H9 (cell line): ENCODE results near the gene ZNRF2. TPM values are rescaled to one million over a fixed set of nuclear protein-coding genes. Genes with fewer than 3 reads are reported as not detected.

ENCODE experiments used
- DNase-seq: peaks from one replicate; pipeline ENCODE4 v3.0.0-alpha.2; 2017
- H2AFZ ChIP-seq: one replicate; pipeline ENCODE4 v1.6.1; 2013; ENCODE audit warnings: mild to moderate bottlenecking, low read length, control low read depth, moderate library complexity
- H2AK5ac ChIP-seq: 2 replicates; pipeline ENCODE4 v1.6.1; 2013; ENCODE audit warnings: low read length, control low read depth, mixed read lengths; ENCODE audit not compliant: insufficient read length
- H2BK120ac ChIP-seq: one replicate; pipeline ENCODE4 v1.6.1; 2013; ENCODE audit warnings: low read depth, mild to moderate bottlenecking, low read length, control low read depth, inconsistent platforms; ENCODE audit not compliant: poor library complexity, severe bottlenecking
- H2BK12ac ChIP-seq: 2 replicates; pipeline ENCODE4 v1.6.1; 2013; ENCODE audit warnings: low read length, control low read depth, mixed read lengths, low read depth; ENCODE audit not compliant: insufficient read length
- H2BK15ac ChIP-seq: 2 replicates; pipeline ENCODE4 v1.6.1; 2013; ENCODE audit warnings: low read depth, low read length, control low read depth
- H2BK20ac ChIP-seq: one replicate; pipeline ENCODE4 v1.6.1; 2013; ENCODE audit warnings: low read depth, mild to moderate bottlenecking, low read length, control low read depth, inconsistent platforms; ENCODE audit not compliant: poor library complexity, severe bottlenecking
- H2BK5ac ChIP-seq: 2 replicates; pipeline ENCODE4 v1.6.1; 2013; ENCODE audit warnings: low read length, control low read depth, mixed read lengths; ENCODE audit not compliant: insufficient read length
- H3K14ac ChIP-seq: 2 replicates; pipeline ENCODE4 v1.6.1; 2013; ENCODE audit warnings: low read length, control low read depth; ENCODE audit not compliant: insufficient read depth
- H3K18ac ChIP-seq: 2 replicates; pipeline ENCODE4 v1.6.1; 2013; ENCODE audit warnings: low read depth, mild to moderate bottlenecking, mixed read lengths, low read length, control low read depth; ENCODE audit not compliant: insufficient read length
- H3K23ac ChIP-seq: 2 replicates; pipeline ENCODE4 v1.6.1; 2013; ENCODE audit warnings: low read length, control low read depth, mixed read lengths, low read depth; ENCODE audit not compliant: insufficient read length
- H3K23me2 ChIP-seq: 2 replicates; pipeline ENCODE4 v1.6.1; 2013; ENCODE audit warnings: low read depth, mild to moderate bottlenecking, mixed read lengths, low read length, control low read depth; ENCODE audit not compliant: insufficient read length, poor library complexity, severe bottlenecking
- H3K27ac ChIP-seq: 2 replicates; pipeline ENCODE4 v1.5.1; 2013; ENCODE audit warnings: low read length, control low read depth, mixed read lengths, low read depth; ENCODE audit not compliant: insufficient read length
- H3K27me3 ChIP-seq: 2 replicates; pipeline ENCODE4 v1.6.1; 2013; ENCODE audit warnings: low read length, control low read depth, inconsistent platforms; ENCODE audit not compliant: insufficient read depth
- H3K4ac ChIP-seq: 2 replicates; pipeline ENCODE4 v1.6.1; 2013; ENCODE audit warnings: low read depth, mild to moderate bottlenecking, control low read depth, inconsistent platforms, low read length, moderate library complexity
- H3K4me1 ChIP-seq: 2 replicates; pipeline ENCODE4 v1.6.1; 2013; ENCODE audit warnings: low read length, control low read depth, inconsistent platforms; ENCODE audit not compliant: insufficient read depth
- H3K4me2 ChIP-seq: 2 replicates; pipeline ENCODE4 v1.6.1; 2013; ENCODE audit warnings: low read length, control low read depth, mixed read lengths; ENCODE audit not compliant: insufficient read length, insufficient read depth
- H3K56ac ChIP-seq: 2 replicates; pipeline ENCODE4 v1.6.1; 2013; ENCODE audit warnings: low read depth, mild to moderate bottlenecking, mixed read lengths, low read length, control low read depth; ENCODE audit not compliant: insufficient read length
- H3K79me1 ChIP-seq: 2 replicates; pipeline ENCODE4 v1.6.1; 2013; ENCODE audit warnings: low read depth, mild to moderate bottlenecking, moderate library complexity, low read length, control low read depth, inconsistent platforms; ENCODE audit not compliant: insufficient read depth, poor library complexity, severe bottlenecking
- H3K79me2 ChIP-seq: 2 replicates; pipeline ENCODE4 v1.6.1; 2013; ENCODE audit warnings: low read length, control low read depth, inconsistent platforms; ENCODE audit not compliant: insufficient read depth
- H3K9ac ChIP-seq: 2 replicates; pipeline ENCODE4 v1.6.1; 2013; ENCODE audit warnings: low read length, control low read depth, mixed read lengths; ENCODE audit not compliant: insufficient read length; ENCODE audit errors: extremely low read depth
- H3K9me3 ChIP-seq: one replicate; pipeline ENCODE4 v1.6.1; 2013; ENCODE audit warnings: low read depth, low read length, inconsistent platforms; ENCODE audit not compliant: control insufficient read depth
- H3T11ph ChIP-seq: one replicate; pipeline ENCODE4 v1.6.1; 2013; ENCODE audit warnings: mild to moderate bottlenecking, low read length, control low read depth, inconsistent platforms
- H4K20me1 ChIP-seq: one replicate; pipeline ENCODE4 v1.6.1; 2013; ENCODE audit not compliant: control insufficient read depth, insufficient read length, insufficient read depth
- H4K5ac ChIP-seq: 2 replicates; pipeline ENCODE4 v1.6.1; 2013; ENCODE audit warnings: low read depth, mild to moderate bottlenecking, mixed read lengths, low read length, control low read depth; ENCODE audit not compliant: insufficient read length
- H4K8ac ChIP-seq: replicated peaks from 2 replicates; pipeline ENCODE4 v1.6.1; 2013; ENCODE audit warnings: low read length, control low read depth, mixed read lengths, low read depth; ENCODE audit not compliant: insufficient read length
- H4K91ac ChIP-seq: 2 replicates; pipeline ENCODE4 v1.6.1; 2013; ENCODE audit warnings: low read depth, mild to moderate bottlenecking, moderate library complexity, mixed read lengths, low read length, control low read depth; ENCODE audit not compliant: insufficient read length
- H3K27ac Mint-ChIP-seq, 3 experiments: 2 replicates in 2 of 3; 3 replicates in 1 of 3; pipeline ENCODE4 v1.8.0; 2020 to 2021; ENCODE audit warnings: mixed read lengths in 3 of 3, mild to moderate bottlenecking in 1 of 3, moderate library complexity in 1 of 3
- H3K27me3 Mint-ChIP-seq: 2 replicates; pipeline ENCODE4 v1.8.0; 2021; ENCODE audit warnings: low read depth, mild to moderate bottlenecking, moderate library complexity, mixed read lengths
- H3K36me3 Mint-ChIP-seq, 3 experiments: 2 replicates in 2 of 3; 3 replicates in 1 of 3; pipeline ENCODE4 v1.8.0; 2020 to 2021; ENCODE audit warnings: low read depth in 3 of 3, mixed read lengths in 3 of 3; ENCODE audit not compliant: insufficient read depth in 1 of 3
- H3K4me1 Mint-ChIP-seq, 2 experiments: 2 replicates each; pipeline ENCODE4 v1.8.0; 2020; ENCODE audit warnings: mixed read lengths in 2 of 2
- H3K4me3 Mint-ChIP-seq, 2 experiments: 2 replicates in 1 of 2; 3 replicates in 1 of 2; pipeline ENCODE4 v1.8.0; 2020 to 2021; ENCODE audit warnings: mild to moderate bottlenecking in 2 of 2, mixed read lengths in 2 of 2, moderate library complexity in 1 of 2
- H3K9me3 Mint-ChIP-seq, 2 experiments: 2 replicates in 1 of 2; 3 replicates in 1 of 2; pipeline ENCODE4 v1.8.0; 2020; ENCODE audit warnings: mild to moderate bottlenecking in 2 of 2, mixed read lengths in 2 of 2, moderate library complexity in 1 of 2
- CTCF ChIP-seq: fragments of 200-600 bp; sonication (generic); conservative IDR thresholded peaks from 3 replicates; pipeline ENCODE4 v1.8.0; 2021; ENCODE audit warnings: antibody characterized with exemption, mild to moderate bottlenecking
- WGBS: extraction: QIAGEN DNeasy Blood & Tissue Kit; methylation state at CpG from one replicate; pipeline ENCODE4 v1.1.7; 2013; ENCODE audit warnings: missing lambda C conversion rate, low lambda C conversion rate, mixed read lengths; ENCODE audit not compliant: insufficient read length; ENCODE audit errors: extremely low coverage; 5-methylcytosine and 5-hydroxymethylcytosine counted together
- total RNA-seq: library from RNA; stranded (reverse); gene quantifications from 2 replicates; pipeline ENCODE4 v1.2.1, GENCODE V29; 2021

The ZNRF2 gene
- total RNA-seq, 1 experiment from 2014 or later, result 16.5 TPM

GRCh38 chr7:30327813-30328212, 43.4 kb downstream of the ZNRF2 start:
- H3K14ac ChIP-seq, result no peak overlapping the region
- H2AFZ ChIP-seq, result no peak overlapping the region
- H3K23me2 ChIP-seq, result no peaks in the 10 kb centered on the region
- DNase-seq, result no peak
- no peaks in the 10 kb centered on the region for H3K79me2 ChIP-seq
- Mint-ChIP-seq H3K4me3 (no peak overlapping the region), H3K9me3 (no peaks in the 10 kb centered on the region), H3K27ac (no peak overlapping the region), H3K4me1 (peaks cover 25 to 33% of the 10 kb centered on the region in 2 experiments), H3K36me3 (peaks cover 8 to 31% (median 10%) of the 10 kb centered on the region in 3 experiments), H3K27me3 (no peaks in the 10 kb centered on the region)
- no peak for TF ChIP-seq CTCF
- no peaks in the 10 kb centered on the region for H3K79me1 ChIP-seq
- no peak overlapping the region for H3K27ac ChIP-seq
- no peaks in the 10 kb centered on the region for H4K20me1 ChIP-seq
- no peak overlapping the region for H3K56ac ChIP-seq
- no peak overlapping the region for H2BK5ac ChIP-seq
- H3K4me2 ChIP-seq, result no peak overlapping the region
- H2BK15ac ChIP-seq, result no peak overlapping the region
- H4K5ac ChIP-seq, result no peak overlapping the region
- no peak overlapping the region for H3K18ac ChIP-seq
- H4K91ac ChIP-seq, result no peak overlapping the region
- no peak overlapping the region for H2BK20ac ChIP-seq
- no peak overlapping the region for H3K9ac ChIP-seq
- H2BK120ac ChIP-seq, result no peak overlapping the region
- no CpG with 5 or more reads among the region's 1 CpG for WGBS
- H3K9me3 ChIP-seq, result no peaks in the 10 kb centered on the region
- H3K4ac ChIP-seq, result no peak overlapping the region
- H3K4me1 ChIP-seq, result no peaks in the 10 kb centered on the region
- H2BK12ac ChIP-seq, result no peak overlapping the region
- no peaks in the 10 kb centered on the region for H3K27me3 ChIP-seq
- H3K23ac ChIP-seq, result no peak overlapping the region
- no peak overlapping the region for H3T11ph ChIP-seq
- H4K8ac ChIP-seq, result no peak overlapping the region
- no peak overlapping the region for H2AK5ac ChIP-seq
